HG02852 (cell line): ENCODE data around the gene MTCP1.

Source experiments
- ATAC-seq: cut with Tn5 transposase; IDR thresholded peaks from one replicate; pipeline ENCODE4 v1.9.1; 2021; ENCODE audit warnings: mild to moderate bottlenecking, moderate library complexity; ENCODE audit not compliant: unreplicated experiment

Gene MTCP1

GRCh38 chrX:155054255-155054654 is 16.7 kb downstream of the MTCP1 start:
- ATAC-seq = no peak

GRCh38 chrX:155053656-155054055 is 17.3 kb downstream of the MTCP1 start:
- no peak for ATAC-seq

- no peak for ATAC-seq
These were observed 18.0 kb downstream of the MTCP1 start for GRCh38 chrX:155052738-155053498.

GRCh38 chrX:155048977-155049619 is 21.8 kb downstream of the MTCP1 start:
- no peak for ATAC-seq

GRCh38 chrX:155046811-155047528 is 24.0 kb downstream of the MTCP1 start:
- no peak for ATAC-seq

- ATAC-seq = no peak
These were observed 24.7 kb downstream of the MTCP1 start for GRCh38 chrX:155046129-155046810.

GRCh38 chrX:155035688-155036087 is 35.2 kb downstream of the MTCP1 start:
- no peak for ATAC-seq

- ATAC-seq = no peak
These were observed 39.3 kb downstream of the MTCP1 start for GRCh38 chrX:155031657-155032056.

GRCh38 chrX:155028877-155029291 is 42.1 kb downstream of the MTCP1 start:
- ATAC-seq = no peak

- no peak for ATAC-seq
These were observed 42.8 kb downstream of the MTCP1 start for GRCh38 chrX:155028129-155028528.

- no peak for ATAC-seq
These were observed 43.3 kb downstream of the MTCP1 start for GRCh38 chrX:155027509-155028066.

- peak; percentile 87 for ATAC-seq
These were observed 44.0 kb downstream of the MTCP1 start, which contains the start of gene FUNDC2 for GRCh38 chrX:155026727-155027508. Gene FUNDC2, plus strand, starts transcription at chrX:155026844. Its CDS starts 95 bp downstream, at chrX:155026939.

- no peak for ATAC-seq
These were observed 44.6 kb downstream of the MTCP1 start for GRCh38 chrX:155026420-155026726.

GRCh38 chrX:155023907-155024833 is 46.8 kb downstream of the MTCP1 start:
- no peak for ATAC-seq

- no peak for ATAC-seq
These were observed 48.4 kb downstream of the MTCP1 start, which contains the start of gene F8 for GRCh38 chrX:155022585-155022984. Gene F8, minus strand, starts transcription at chrX:155022723. Its CDS starts 171 bp downstream, at chrX:155022552.

- ATAC-seq = no peak
These were observed 50.3 kb downstream of the MTCP1 start for GRCh38 chrX:155020591-155020990.
